OCI-LY7 (cell line): ENCODE measurements around the gene ZNF277. TPM values are rescaled to one million over a fixed set of nuclear protein-coding genes. Genes with fewer than 3 reads are reported as not detected.

Experiments used
- BruUV-seq: library from RNA; stranded (reverse); fragments of 400-500 nt; replicated peaks from 2 replicates; lab custom pipeline; 2021; lab: Mats Ljungman, UMichigan
- CTCF ChIA-PET: fragments of 300-600 bp; sonication (Branson Sonifier 250); formaldehyde crosslinking; loops from one replicate; lab custom pipeline; 2022; ENCODE audit warnings: antibody characterized with exemption; ENCODE audit not compliant: unreplicated experiment; lab: Charles Lee
- POLR2A ChIA-PET: fragments of 300-600 bp; sonication (Branson Sonifier 250); formaldehyde crosslinking; loops from one replicate; lab custom pipeline; 2022; ENCODE audit warnings: antibody characterized with exemption; lab: Charles Lee
- DNase-seq: peaks from one replicate; pipeline ENCODE4 v3.0.0-alpha.2; 2015; ENCODE audit warnings: low spot score
- H2AFZ ChIP-seq: fragments of 200-600 bp; sonication (generic), shearing (Covaris generic); 2 replicates; pipeline ENCODE4 v1.6.1; 2014; ENCODE audit warnings: mild to moderate bottlenecking, antibody characterized with exemption, low read length, moderate library complexity
- H3K27ac ChIP-seq: fragments of 200-600 bp; sonication (generic); 2 replicates; pipeline ENCODE4 v1.5.1; 2014; ENCODE audit warnings: mixed run types, low read depth, mild to moderate bottlenecking, moderate library complexity, low read length, inconsistent platforms; ENCODE audit not compliant: poor library complexity, severe bottlenecking
- H3K36me3 ChIP-seq: fragments of 200-600 bp; sonication (generic); 2 replicates; pipeline ENCODE4 v1.6.1; 2014; ENCODE audit warnings: mild to moderate bottlenecking, antibody characterized with exemption, low read length, moderate library complexity, mixed read lengths; ENCODE audit not compliant: insufficient read depth
- H3K4me1 ChIP-seq: fragments of 200-600 bp; sonication (generic); 2 replicates; pipeline ENCODE4 v1.5.1; 2014; ENCODE audit warnings: mild to moderate bottlenecking, low read length; ENCODE audit not compliant: insufficient read depth, poor library complexity, severe bottlenecking
- H3K4me2 ChIP-seq: fragments of 200-600 bp; sonication (generic); 2 replicates; pipeline ENCODE4 v1.6.1; 2014; ENCODE audit warnings: mild to moderate bottlenecking, low read length
- H3K4me3 ChIP-seq: fragments of 200-600 bp; sonication (generic); 2 replicates; pipeline ENCODE4 v1.5.1; 2014; ENCODE audit warnings: mild to moderate bottlenecking, low read depth, low read length; ENCODE audit not compliant: poor library complexity, severe bottlenecking
- H3K79me2 ChIP-seq: fragments of 200-600 bp; sonication (generic); 2 replicates; pipeline ENCODE4 v1.6.1; 2016; ENCODE audit warnings: low read depth, mild to moderate bottlenecking, low read length, moderate library complexity, mixed read lengths; ENCODE audit not compliant: insufficient read depth
- H3K9me2 ChIP-seq: fragments of 200-600 bp; sonication (generic); 2 replicates; pipeline ENCODE4 v1.6.1; 2016; ENCODE audit warnings: mild to moderate bottlenecking, low read length, mixed read lengths; ENCODE audit not compliant: insufficient read depth
- H3K9me3 ChIP-seq: fragments of 200-600 bp; sonication (generic); 2 replicates; pipeline ENCODE4 v1.6.1; 2014; ENCODE audit warnings: mild to moderate bottlenecking, mixed run types, low read length, mixed read lengths
- H4K20me1 ChIP-seq: fragments of 200-600 bp; sonication (generic); 2 replicates; pipeline ENCODE4 v1.6.1; 2014; ENCODE audit warnings: mild to moderate bottlenecking, antibody characterized with exemption, low read length, moderate library complexity, mixed read lengths; ENCODE audit not compliant: insufficient read depth
- EZH2phosphoT487 ChIP-seq: fragments of 200-600 bp; sonication (generic); IDR thresholded peaks from 2 replicates; pipeline ENCODE4 v1.6.1; 2018; ENCODE audit warnings: low read depth, borderline replicate concordance, mild to moderate bottlenecking, mixed run types, antibody characterized with exemption, low read length, moderate library complexity, mixed read lengths
- intact Hi-C: fragments of 100-400 bp; cut with micrococcal nuclease; formaldehyde crosslinking; loops from one replicate; pipeline ENCODE4 v1.10.0; 2022; ENCODE audit not compliant: unreplicated experiment
- total RNA-seq, 2 experiments: library from RNA; depleted of rRNA in 1 of 2; stranded (reverse); fragments of >200 nt in 1 of 2; shearing (Covaris generic) in 1 of 2; gene quantifications; 2 replicates each; pipeline ENCODE4 v1.2.3, GENCODE V29; 2014 to 2022
- TF ChIP-seq, protein P1 (sequence below): fragments of 200-600 bp; sonication (generic); conservative IDR thresholded peaks from 2 replicates; pipeline ENCODE4 v1.5.1; 2014; ENCODE audit warnings: mild to moderate bottlenecking, antibody characterized with exemption, low read length, moderate library complexity, mixed read lengths

Gene ZNF277
- total RNA-seq, 2 experiments from 2014 or later = 18.1 to 20.5 TPM

DNA sequence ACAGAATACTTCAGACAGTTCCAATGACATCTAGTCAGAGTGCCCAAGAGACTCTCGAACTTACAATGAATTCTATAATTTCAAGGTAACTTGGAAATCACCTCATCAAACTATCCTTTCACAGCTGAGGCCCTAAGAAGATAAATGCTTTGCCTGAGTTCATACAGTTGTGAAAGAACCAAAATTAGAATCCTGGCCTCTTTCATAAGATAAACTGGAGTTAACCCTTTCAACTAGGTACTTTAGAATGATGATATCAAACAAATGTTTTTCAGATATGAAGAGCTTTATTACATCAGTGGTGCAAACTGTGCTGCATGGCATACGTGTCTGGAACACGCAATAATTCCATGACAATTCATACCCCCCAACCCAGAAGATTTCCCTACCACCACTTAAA, 18.2 kb upstream of the ZNF277 start:
- ChIA-PET POLR2A (interaction anchor here (0.6 kb wide), 1 partner anchor 43 kb away, joined by 3 read pairs; no protein-coding TSS in a partner anchor), CTCF (no interaction called here)
- intact Hi-C loops = no loop called here
- H2AFZ ChIP-seq = no peak overlapping the region
- H3K79me2 ChIP-seq = no peaks in the 10 kb centered on the region
- TF ChIP-seq, protein P1, sequence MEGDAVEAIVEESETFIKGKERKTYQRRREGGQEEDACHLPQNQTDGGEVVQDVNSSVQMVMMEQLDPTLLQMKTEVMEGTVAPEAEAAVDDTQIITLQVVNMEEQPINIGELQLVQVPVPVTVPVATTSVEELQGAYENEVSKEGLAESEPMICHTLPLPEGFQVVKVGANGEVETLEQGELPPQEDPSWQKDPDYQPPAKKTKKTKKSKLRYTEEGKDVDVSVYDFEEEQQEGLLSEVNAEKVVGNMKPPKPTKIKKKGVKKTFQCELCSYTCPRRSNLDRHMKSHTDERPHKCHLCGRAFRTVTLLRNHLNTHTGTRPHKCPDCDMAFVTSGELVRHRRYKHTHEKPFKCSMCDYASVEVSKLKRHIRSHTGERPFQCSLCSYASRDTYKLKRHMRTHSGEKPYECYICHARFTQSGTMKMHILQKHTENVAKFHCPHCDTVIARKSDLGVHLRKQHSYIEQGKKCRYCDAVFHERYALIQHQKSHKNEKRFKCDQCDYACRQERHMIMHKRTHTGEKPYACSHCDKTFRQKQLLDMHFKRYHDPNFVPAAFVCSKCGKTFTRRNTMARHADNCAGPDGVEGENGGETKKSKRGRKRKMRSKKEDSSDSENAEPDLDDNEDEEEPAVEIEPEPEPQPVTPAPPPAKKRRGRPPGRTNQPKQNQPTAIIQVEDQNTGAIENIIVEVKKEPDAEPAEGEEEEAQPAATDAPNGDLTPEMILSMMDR = no peak
- TF ChIP-seq EZH2phosphoT487 = no peak
- no TSS peak for BruUV-seq
- no peak overlapping the region for H3K27ac ChIP-seq
- no peak for DNase-seq
- H3K9me2 ChIP-seq = no peaks in the 10 kb centered on the region
- no peaks in the 10 kb centered on the region for H3K4me1 ChIP-seq
- H4K20me1 ChIP-seq = no peaks in the 10 kb centered on the region
- no peaks in the 10 kb centered on the region for H3K9me3 ChIP-seq
- no peak overlapping the region for H3K4me3 ChIP-seq
- H3K36me3 ChIP-seq = no peaks in the 10 kb centered on the region
- no peak overlapping the region for H3K4me2 ChIP-seq

DNA sequence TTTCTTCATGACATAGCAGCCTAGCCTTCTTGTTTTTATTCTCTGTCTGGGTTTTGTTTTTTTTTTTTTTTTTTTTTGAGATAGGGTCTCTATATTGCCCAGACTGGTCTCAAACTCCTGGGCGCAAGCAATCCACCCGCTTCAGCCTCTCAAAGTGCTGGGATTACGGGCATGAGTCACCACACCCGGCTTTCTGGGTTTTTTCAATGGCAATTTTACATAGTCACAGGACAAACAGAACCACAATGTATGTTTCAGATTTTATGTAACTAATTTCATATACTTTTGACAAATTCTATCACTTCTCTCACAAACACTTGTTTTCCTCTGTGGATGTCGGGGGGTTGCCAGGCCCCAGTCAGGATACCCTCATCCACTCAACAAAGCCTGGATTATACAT, 16.8 kb upstream of the ZNF277 start:
- DNase-seq = no peak
- no peak overlapping the region for H2AFZ ChIP-seq
- no peaks in the 10 kb centered on the region for H3K79me2 ChIP-seq
- H3K9me3 ChIP-seq = no peaks in the 10 kb centered on the region
- CTCF ChIA-PET = no interaction called here
- no peaks in the 10 kb centered on the region for H4K20me1 ChIP-seq
- H3K36me3 ChIP-seq = no peaks in the 10 kb centered on the region
- H3K9me2 ChIP-seq = no peaks in the 10 kb centered on the region
- no peak overlapping the region for H3K4me3 ChIP-seq
- H3K27ac ChIP-seq = no peak overlapping the region
- no TSS peak for BruUV-seq
- H3K4me2 ChIP-seq = no peak overlapping the region
- no peaks in the 10 kb centered on the region for H3K4me1 ChIP-seq
- TF ChIP-seq EZH2phosphoT487 = no peak
- TF ChIP-seq, protein P1 = no peak
- POLR2A ChIA-PET = no interaction called here
- intact Hi-C loops = no loop called here

DNA sequence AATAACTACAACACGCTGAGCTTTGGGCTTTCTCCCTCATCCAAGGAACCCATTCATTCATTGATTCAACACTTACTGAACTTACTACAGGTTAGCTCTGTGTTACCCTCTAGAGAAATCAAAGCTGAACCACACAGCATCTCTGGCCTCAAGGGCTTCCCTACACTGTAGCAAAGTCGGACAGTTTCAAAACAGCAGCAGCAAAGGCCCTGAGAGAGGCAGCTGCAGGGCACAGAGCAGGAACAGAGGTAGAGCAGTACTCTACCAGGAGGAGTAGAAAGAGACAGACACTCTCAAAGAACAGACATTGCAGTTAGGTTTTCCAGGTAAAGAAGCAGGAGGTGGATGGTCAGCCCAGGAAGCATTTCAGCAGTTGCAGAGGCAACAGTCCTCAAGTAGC, 16.4 kb upstream of the ZNF277 start:
- H3K4me1 ChIP-seq = no peaks in the 10 kb centered on the region
- no peak overlapping the region for H3K27ac ChIP-seq
- intact Hi-C loops = no loop called here
- no peaks in the 10 kb centered on the region for H3K79me2 ChIP-seq
- H3K9me3 ChIP-seq = no peaks in the 10 kb centered on the region
- ChIA-PET CTCF (no interaction called here), POLR2A (no interaction called here)
- TF ChIP-seq EZH2phosphoT487 = no peak
- TF ChIP-seq, protein P1 = no peak
- no peaks in the 10 kb centered on the region for H3K9me2 ChIP-seq
- H2AFZ ChIP-seq = no peak overlapping the region
- H3K4me3 ChIP-seq = no peak overlapping the region
- no TSS peak for BruUV-seq
- no peaks in the 10 kb centered on the region for H4K20me1 ChIP-seq
- no peak for DNase-seq
- no peaks in the 10 kb centered on the region for H3K36me3 ChIP-seq
- no peak overlapping the region for H3K4me2 ChIP-seq
